Kidney glomerular epithelial cell (primary cell): Measurements from ENCODE around the gene DGLUCY.
"Not testable (repeated sequence)": the region's sequence is repeated elsewhere in the genome, so short reads cannot be mapped to it uniquely, and the experiment has no call there.

Experiments
- DNase-seq: peaks from one replicate; lab custom pipeline; 2025; lab: John Stamatoyannopoulos, UW

DGLUCY gene

DNA sequence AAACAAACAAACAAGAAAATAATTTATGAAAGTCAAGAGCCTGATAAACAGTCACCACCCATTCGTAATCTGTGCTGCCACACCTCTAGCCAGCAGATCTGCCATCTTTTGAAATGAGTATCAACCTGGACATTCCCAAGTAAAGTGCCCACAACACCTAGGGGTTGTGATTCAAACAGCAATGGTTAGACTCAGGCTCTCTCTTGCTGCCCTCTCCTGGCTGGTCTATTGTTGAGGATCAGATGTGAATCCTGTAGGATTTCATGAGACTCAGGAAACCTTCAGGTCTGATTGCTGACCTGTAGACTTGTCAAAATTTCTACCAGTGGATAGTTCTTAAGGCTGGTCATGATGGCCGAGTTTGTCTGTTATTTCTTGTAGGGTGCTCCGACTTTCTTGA lies 26.8 kb downstream of the DGLUCY start:
- DNase-seq, result no peak

DNA sequence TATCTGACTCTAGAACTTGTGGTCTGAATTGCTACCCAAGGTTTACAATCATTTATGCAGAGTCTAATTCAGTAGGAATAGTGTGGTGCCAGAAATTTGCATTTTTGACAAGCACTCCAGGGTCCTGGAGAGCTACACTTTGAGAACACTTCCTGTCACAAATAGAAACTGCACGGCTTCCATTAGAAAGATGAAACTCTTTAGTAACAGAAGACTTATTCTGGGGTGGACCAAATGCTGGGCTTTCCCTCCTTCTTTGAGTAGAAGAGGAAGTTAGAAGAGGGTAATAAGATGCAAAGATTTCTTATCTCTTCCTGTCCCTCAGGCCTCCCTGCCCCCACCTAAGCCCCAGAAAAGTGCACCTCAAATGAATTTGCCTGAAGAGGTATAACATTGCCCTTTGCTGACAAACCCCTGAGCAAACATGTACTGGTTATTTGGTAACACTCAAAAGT lies 28.4 kb downstream of the DGLUCY start:
- no peak for DNase-seq

GRCh38 chr14:91143862-91144261 lies 30.0 kb downstream of the DGLUCY start:
- peak; percentile 19 for DNase-seq

DNA sequence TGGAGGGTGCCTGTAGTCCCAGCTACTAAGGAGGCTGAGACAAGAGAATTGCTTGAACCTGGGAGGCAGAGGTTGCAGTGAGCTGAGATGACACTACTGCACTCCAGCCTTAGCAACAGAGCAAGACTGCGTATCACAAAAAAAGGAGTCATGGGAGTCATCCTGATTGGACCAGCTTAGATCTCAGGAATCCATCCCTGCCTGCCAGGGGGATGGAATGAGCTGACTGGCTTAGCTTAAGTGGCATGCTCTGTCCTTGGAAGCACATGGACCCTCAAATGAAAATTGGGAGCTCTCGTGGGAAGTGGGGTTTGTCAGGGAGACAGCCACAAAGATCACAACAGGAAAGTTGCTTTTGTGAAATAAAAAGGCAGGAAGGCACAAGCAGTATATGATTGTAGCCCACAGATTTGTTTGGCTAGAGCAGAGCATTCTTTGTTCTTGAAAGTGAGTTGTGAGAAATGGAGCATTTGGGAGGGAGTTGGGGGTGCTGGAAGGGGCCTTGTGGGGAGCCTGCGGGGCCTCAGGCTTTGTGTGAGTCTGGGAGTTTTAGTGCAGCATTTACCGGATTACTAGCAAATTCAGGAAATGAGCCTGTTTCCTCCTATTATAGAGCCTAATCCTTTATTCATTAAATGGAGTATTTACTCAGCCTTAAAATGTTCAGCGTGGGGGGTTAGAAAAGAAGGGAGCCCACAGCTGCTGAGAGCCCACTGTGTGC lies 30.7 kb downstream of the DGLUCY start:
- DNase-seq, result peak; percentile 31

GRCh38 chr14:91145391-91146160 lies 31.7 kb downstream of the DGLUCY start:
- DNase-seq, result no peak

GRCh38 chr14:91146661-91147060 lies 32.8 kb downstream of the DGLUCY start:
- DNase-seq, result no peak

GRCh38 chr14:91149462-91149861 lies 35.6 kb downstream of the DGLUCY start:
- peak; percentile 88 for DNase-seq

GRCh38 chr14:91152499-91152898 lies 38.6 kb downstream of the DGLUCY start:
- DNase-seq, result no peak

DNA sequence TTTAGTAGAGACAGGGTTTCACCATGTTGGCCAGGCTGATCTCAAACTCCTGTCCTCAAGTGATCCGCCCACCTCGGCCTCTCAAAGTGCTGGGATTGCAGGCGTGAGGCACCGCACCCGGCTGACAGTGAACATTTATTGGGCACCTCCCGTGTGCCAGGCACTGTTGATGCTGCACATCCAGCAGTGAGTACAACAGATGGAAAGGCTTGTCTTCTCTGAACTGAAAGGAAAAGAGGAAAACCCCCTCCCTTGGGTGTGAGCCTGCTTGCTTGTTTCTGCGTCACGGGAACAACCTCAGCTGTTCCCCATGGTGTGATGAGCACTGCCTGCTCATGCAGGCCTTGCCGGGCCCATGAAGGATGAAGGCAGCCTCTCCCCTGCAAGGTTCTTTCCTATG lies 39.5 kb downstream of the DGLUCY start:
- no peak for DNase-seq

DNA sequence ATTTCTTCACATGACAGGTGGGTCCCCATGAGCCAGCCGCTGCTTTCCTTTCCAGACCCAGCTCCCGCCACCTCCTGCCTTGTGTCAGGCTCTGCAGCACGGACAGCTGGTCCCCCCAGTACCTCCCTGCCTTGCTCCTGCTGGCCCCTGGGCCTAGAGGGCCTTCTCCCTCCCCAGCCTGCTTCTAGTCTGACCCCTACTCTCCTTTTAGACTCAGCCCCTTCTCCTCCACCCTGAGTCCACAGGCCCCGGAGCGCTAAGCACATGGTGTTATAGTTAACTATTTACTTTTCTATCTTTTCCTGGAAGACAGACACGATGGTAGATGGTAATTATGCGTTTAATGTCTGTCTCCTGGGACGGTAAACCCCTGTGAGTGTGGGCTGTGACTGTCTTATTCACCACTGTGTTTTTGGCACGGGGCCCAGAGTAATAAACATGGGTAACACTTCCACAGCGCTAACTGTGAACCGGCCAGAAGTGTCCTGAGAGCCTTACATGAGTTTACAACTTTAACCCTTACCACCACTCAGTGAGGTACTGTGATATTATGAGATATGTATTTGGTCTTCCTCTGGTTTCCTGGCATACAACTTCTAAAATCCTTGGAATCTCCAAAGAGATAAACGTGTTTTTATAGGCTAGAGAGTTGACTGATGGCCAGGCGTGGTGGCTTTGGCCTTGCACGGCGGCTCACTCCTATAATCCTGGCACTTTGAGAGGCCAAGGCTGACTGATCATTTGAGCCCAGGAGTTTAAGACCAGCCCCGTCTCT lies 41.2 kb downstream of the DGLUCY start:
- DNase-seq, result peak; percentile 91

DNA sequence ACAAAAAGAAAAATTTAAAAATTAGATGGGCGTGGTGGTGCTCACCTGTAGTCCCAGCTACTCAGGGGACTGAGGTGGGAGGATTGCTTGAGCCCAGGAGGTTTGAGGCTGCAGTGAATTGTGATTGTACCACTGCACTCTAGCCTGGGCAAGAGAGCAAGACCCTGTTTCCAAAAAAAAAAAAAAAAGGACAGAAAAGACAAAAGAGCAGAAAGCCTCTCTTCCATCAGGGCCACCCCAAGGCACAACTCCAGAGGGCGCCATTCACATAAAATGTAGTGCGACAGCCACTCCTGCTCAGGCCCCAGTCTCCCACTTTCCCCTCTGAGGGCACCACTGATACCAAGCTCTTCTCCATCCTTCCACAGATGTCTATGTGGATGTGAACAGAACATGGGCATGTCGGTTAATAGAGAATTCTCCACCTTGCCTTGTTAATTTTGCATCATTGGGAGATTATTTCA lies 41.8 kb downstream of the DGLUCY start:
- no peak for DNase-seq

DNA sequence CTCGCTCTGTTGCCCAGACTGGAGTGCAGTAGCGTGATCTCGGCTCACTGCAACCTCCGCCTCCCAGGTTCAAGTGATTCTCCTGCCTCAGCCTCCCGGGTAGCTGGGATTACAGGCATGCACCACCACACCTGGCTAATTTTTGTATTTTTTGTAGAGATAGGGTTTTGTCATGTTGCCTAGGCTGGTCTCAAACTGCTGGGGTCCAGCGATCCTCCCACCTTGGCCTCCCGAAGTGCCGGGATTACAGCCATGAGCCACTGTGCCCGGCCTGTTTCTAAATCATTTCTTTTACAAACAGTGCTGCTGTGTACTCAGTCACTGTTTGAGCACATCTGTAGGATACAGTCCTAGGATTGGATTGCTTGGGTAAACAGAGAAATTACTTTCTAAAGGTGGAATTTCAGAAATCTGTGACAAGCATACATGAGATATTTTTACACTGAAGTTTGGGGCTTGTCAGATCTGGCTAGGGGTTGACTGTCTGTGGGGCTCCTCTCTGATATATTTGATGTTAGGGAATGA lies 42.3 kb downstream of the DGLUCY start:
- DNase-seq, result not testable (repeated sequence)

- not testable (repeated sequence) for DNase-seq
Observed at GRCh38 chr14:91156877-91157276, 43.0 kb downstream of the DGLUCY start.

DNA sequence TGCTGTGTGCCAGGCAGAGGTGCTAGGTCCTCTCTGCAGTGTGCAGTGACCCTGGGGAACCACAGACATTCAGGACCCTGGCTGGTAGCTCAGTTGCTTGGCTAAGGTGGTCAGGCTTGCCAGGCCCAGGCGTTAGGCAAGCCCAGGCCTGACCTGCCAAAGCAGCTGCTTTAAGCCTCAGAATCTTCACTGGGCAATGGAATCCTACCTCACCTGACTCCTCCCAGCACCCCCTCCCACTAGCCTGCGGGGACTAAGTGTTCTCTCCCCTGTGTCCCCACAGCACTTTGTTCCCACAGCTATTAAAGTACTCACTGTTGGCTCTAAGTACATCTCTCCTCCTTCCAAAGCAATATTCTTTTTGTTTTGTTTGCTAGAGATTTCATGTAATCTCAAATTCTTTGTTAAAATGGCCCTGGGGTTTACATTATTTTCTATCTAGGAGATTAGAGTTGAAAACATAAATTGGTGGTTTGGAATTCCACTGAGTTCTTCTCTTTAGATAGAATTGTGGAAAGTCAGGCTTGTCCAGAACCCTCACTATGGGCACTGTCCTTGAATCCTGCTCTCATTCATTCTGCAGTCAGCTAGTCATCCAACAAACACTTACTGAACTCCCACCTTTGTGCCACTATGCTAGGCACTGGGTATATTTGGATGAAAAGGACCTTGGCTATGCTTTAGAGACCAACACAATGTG lies 44.4 kb downstream of the DGLUCY start:
- DNase-seq, result no peak

GRCh38 chr14:91159182-91159581 lies 45.3 kb downstream of the DGLUCY start:
- no peak for DNase-seq

DNA sequence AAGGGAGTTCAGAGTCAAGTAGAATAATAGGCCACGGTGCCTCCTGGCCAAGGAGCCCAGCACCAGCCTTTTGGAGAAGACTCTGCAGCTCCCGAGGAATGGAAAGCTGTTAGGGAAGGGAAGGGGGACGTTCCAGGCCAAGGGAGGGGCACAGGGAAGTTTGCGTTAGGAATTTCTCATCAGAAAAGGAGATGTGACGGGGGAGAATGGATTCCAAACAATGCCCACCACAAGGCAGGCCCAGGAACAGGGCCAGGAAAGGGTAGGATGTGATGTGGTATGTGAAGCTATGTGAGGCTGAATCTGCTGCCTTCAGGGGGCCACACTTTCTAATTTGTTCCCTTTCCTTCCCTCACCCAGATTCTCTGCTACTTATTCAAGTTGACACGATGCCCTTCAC lies 46.0 kb downstream of the DGLUCY start:
- no peak for DNase-seq

DNA sequence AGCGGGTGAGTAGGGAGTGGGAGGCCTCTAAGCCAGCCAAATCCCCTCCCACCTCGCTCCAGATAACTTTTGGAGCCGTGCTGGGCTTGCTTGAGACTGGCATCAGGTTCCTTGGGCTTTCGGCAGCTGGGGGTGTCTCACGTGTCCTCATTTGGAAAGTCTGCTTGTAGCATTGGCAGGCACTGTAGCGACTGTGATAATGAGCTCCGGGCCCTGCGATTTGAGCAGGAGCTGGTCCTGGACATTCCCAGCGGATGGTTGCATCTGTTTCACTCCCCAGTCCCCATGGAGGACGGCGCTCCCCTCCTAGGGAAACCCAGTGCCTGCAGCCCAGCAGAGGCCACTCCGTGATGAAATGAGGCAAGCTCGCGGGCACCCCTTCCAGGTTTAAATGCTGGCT lies 49.4 kb downstream of the DGLUCY start:
- no peak for DNase-seq

DNA sequence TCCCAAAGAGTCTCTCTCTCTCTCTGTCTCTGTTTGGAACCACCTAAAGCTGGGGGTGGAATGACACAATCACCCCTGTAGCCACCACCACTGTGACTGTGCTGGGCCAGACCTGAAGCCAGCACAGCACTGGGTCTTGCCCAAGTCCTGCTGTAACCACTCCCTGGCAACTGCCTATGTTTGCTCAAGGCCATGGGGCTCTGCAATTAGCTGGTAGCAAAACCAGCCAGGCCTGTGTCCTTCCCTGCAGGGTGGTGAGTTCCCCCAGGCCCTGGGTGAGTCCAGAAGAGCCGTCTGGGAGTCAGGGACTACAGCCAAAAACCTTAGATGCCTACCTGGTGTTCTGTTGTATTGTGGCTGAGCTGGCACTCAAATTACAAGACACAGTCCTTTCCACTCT lies 50.8 kb downstream of the DGLUCY start:
- DNase-seq, result no peak

DNA sequence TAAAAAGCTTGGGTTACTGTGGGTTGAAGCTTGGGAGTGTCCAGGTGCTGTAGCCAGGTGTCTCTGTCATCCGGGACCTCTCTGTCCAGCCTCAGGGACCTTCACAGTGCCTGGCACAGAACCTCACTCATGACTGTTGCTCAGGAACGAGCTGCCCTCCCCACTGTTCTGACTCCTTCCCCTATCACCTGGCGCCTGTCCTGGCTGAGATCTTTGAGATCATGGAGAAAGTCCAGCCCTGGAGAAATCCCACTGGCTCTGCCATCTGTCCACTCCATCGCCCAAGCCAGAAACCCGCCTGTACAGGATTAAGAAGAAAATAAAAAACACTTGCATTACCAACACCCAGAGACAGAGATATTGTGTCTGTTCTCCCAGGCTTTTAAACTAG lies 53.5 kb downstream of the DGLUCY start:
- no peak for DNase-seq

DNA sequence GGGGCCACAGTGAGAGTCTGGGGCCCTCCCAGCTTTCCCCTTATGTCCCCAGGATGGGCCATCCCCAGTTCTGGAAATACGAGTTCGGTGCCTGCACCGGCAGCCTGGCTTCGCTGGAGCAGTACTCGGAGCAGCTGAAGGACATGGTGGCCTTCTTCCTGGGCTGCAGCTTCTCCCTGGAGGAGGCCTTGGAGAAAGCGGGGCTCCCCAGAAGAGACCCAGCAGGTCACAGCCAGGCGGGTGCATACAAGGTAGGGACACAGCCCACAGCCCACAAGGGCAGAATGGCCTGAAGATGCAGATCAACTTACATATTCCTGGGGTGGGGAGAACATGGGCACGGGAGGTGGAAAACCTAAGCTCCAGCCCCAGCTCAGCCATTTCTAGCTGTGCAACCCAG lies 56.1 kb downstream of the DGLUCY start:
- DNase-seq, result no peak

DNA sequence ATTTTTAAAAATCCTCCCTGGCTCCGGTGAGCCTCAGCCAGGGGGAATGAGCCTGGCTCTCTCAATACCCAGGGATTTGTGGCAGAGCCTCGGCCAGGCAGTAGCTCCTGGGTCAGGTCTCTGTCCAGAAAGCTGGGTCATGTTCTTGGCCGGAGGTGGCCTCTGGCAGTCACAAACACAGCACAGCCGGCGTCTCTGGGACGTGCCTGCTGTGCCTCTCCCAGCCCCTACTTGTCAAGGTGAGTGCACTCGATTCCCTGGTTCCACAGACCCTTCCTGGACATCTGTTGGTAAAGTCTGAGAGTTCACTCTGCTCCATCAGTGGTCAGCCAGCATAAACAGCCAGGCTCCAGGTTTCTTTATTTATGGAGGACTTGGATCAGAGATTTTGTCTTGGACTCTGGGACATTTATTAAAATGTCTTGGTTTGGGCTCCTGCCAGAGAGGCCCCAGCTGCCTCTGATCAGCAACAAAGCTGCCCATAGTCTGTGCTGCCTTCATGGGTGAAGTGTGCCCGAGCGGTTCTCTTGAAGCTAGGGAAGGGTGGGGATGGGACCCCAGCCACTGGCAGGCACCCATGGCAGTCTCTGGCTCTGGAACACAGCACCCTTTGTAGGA lies 56.7 kb downstream of the DGLUCY start:
- no peak for DNase-seq
